Measurements from ENCODE around the gene HIC2.
"Not testable (repeated sequence)": the region's sequence is repeated elsewhere in the genome, so short reads cannot be mapped to it uniquely, and the experiment has no call there.

DNA sequence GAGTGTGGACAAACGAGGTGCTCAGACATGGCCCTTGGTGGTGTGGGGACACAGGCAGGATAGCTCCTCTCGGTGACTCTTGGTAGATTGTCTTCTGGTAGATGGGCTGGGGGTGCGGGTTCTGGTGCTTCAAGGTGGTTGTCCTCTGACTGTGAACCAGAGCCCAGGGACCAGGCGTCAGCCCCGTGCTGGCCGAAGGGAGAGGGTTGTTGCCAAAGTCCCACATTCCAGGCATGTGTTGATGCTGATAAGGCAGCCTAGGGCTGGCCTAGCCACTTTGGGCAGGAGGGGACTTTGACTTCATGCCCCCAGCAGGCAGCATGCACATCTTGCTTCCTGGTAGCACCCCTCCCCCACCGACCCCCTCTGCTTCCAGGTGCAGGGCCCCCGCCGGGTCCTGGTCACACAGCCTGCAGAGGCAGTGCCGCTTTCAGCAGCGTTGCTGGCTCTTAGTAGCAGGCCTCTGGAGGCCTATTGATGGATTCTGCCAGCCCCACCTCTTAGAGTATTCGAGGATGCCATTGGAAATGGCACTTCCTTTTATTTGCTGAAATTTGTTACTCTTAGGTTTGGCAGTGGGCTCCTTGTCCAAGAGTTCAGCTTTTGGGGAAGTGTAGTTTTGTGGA is 7.0 kb downstream of the HIC2 start:
- TF ChIP-seq, protein P1, sequence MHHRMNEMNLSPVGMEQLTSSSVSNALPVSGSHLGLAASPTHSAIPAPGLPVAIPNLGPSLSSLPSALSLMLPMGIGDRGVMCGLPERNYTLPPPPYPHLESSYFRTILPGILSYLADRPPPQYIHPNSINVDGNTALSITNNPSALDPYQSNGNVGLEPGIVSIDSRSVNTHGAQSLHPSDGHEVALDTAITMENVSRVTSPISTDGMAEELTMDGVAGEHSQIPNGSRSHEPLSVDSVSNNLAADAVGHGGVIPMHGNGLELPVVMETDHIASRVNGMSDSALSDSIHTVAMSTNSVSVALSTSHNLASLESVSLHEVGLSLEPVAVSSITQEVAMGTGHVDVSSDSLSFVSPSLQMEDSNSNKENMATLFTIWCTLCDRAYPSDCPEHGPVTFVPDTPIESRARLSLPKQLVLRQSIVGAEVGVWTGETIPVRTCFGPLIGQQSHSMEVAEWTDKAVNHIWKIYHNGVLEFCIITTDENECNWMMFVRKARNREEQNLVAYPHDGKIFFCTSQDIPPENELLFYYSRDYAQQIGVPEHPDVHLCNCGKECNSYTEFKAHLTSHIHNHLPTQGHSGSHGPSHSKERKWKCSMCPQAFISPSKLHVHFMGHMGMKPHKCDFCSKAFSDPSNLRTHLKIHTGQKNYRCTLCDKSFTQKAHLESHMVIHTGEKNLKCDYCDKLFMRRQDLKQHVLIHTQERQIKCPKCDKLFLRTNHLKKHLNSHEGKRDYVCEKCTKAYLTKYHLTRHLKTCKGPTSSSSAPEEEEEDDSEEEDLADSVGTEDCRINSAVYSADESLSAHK (tag by site-specific recombination; IDR thresholded peaks at IDR 0.05), result not testable (repeated sequence)
- TF ChIP-seq, protein P2, sequence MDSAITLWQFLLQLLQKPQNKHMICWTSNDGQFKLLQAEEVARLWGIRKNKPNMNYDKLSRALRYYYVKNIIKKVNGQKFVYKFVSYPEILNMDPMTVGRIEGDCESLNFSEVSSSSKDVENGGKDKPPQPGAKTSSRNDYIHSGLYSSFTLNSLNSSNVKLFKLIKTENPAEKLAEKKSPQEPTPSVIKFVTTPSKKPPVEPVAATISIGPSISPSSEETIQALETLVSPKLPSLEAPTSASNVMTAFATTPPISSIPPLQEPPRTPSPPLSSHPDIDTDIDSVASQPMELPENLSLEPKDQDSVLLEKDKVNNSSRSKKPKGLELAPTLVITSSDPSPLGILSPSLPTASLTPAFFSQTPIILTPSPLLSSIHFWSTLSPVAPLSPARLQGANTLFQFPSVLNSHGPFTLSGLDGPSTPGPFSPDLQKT (IDR thresholded peaks at IDR 0.05; ENCODE audit: borderline replicate concordance, low read depth, low read length), result not testable (repeated sequence)
- TF ChIP-seq, protein P3, sequence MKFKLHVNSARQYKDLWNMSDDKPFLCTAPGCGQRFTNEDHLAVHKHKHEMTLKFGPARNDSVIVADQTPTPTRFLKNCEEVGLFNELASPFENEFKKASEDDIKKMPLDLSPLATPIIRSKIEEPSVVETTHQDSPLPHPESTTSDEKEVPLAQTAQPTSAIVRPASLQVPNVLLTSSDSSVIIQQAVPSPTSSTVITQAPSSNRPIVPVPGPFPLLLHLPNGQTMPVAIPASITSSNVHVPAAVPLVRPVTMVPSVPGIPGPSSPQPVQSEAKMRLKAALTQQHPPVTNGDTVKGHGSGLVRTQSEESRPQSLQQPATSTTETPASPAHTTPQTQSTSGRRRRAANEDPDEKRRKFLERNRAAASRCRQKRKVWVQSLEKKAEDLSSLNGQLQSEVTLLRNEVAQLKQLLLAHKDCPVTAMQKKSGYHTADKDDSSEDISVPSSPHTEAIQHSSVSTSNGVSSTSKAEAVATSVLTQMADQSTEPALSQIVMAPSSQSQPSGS (tag by site-specific recombination; IDR thresholded peaks at IDR 0.05; ENCODE audit: low read depth), result not testable (repeated sequence)
- not testable (repeated sequence) for TF ChIP-seq ZBTB48, KLF10, ZNF747, ZNF239 (tag by site-specific recombination; IDR thresholded peaks at IDR 0.05)
- TF ChIP-seq, protein P4, sequence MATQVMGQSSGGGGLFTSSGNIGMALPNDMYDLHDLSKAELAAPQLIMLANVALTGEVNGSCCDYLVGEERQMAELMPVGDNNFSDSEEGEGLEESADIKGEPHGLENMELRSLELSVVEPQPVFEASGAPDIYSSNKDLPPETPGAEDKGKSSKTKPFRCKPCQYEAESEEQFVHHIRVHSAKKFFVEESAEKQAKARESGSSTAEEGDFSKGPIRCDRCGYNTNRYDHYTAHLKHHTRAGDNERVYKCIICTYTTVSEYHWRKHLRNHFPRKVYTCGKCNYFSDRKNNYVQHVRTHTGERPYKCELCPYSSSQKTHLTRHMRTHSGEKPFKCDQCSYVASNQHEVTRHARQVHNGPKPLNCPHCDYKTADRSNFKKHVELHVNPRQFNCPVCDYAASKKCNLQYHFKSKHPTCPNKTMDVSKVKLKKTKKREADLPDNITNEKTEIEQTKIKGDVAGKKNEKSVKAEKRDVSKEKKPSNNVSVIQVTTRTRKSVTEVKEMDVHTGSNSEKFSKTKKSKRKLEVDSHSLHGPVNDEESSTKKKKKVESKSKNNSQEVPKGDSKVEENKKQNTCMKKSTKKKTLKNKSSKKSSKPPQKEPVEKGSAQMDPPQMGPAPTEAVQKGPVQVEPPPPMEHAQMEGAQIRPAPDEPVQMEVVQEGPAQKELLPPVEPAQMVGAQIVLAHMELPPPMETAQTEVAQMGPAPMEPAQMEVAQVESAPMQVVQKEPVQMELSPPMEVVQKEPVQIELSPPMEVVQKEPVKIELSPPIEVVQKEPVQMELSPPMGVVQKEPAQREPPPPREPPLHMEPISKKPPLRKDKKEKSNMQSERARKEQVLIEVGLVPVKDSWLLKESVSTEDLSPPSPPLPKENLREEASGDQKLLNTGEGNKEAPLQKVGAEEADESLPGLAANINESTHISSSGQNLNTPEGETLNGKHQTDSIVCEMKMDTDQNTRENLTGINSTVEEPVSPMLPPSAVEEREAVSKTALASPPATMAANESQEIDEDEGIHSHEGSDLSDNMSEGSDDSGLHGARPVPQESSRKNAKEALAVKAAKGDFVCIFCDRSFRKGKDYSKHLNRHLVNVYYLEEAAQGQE (tag by site-specific recombination; IDR thresholded peaks at IDR 0.05), result not testable (repeated sequence)
- TF ChIP-seq, protein P5, sequence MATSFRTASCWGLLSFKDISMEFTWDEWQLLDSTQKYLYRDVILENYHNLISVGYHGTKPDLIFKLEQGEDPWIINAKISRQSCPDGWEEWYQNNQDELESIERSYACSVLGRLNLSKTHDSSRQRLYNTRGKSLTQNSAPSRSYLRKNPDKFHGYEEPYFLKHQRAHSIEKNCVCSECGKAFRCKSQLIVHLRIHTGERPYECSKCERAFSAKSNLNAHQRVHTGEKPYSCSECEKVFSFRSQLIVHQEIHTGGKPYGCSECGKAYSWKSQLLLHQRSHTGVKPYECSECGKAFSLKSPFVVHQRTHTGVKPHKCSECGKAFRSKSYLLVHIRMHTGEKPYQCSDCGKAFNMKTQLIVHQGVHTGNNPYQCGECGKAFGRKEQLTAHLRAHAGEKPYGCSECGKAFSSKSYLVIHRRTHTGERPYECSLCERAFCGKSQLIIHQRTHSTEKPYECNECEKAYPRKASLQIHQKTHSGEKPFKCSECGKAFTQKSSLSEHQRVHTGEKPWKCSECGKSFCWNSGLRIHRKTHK (tag by site-specific recombination; IDR thresholded peaks at IDR 0.05), result not testable (repeated sequence)

Data from HEK293 (cell line).